IMR-90 (cell line): Measurements from ENCODE around the gene ARMH1. TPM values are rescaled to one million over a fixed set of nuclear protein-coding genes. Genes with fewer than 3 reads are reported as not detected.
A peak's percentile ranks its signal among the peaks of the same experiment; 100 is the strongest.

Experiments used
- ATAC-seq: fragments of 200-7000 bp; cut with Tn5 transposase; 2 replicates; pipeline ENCODE4 v1.9.1; 2020; ENCODE audit warnings: low read depth, mild to moderate bottlenecking, moderate library complexity
- BruUV-seq: library from RNA; stranded (reverse); fragments of 400-500 nt; replicated peaks from 2 replicates; lab custom pipeline; 2021; lab: Mats Ljungman, UMichigan
- CTCF ChIA-PET: fragments of 300-600 bp; formaldehyde crosslinking; extraction: SDS; loops from one replicate; lab custom pipeline; 2021; ENCODE audit warnings: antibody characterized with exemption; lab: Yijun Ruan, JAX
- POLR2A ChIA-PET: fragments of 300-600 bp; sonication (Branson Sonifier 250); formaldehyde crosslinking; loops from one replicate; lab custom pipeline; 2022; ENCODE audit warnings: antibody characterized with exemption; ENCODE audit not compliant: unreplicated experiment; lab: Charles Lee
- DNase-seq: peaks from one replicate; pipeline ENCODE4 v3.0.0; 2013
- H2AFZ ChIP-seq: replicated peaks from 2 replicates; pipeline ENCODE3; 2013; ENCODE audit warnings: low read length, mild to moderate bottlenecking; ENCODE audit not compliant: poor library complexity
- H2AK5ac ChIP-seq: 2 replicates; pipeline ENCODE4 v1.6.1; 2013; ENCODE audit warnings: low read depth, low read length, inconsistent platforms
- H2AK9ac ChIP-seq: replicated peaks from 2 replicates; pipeline ENCODE3; 2013; ENCODE audit warnings: mild to moderate bottlenecking, low read depth, low read length, moderate library complexity; ENCODE audit not compliant: poor library complexity
- H2BK120ac ChIP-seq: 2 replicates; pipeline ENCODE4 v1.6.1; 2013; ENCODE audit warnings: low read depth, low read length, inconsistent platforms
- H2BK15ac ChIP-seq: 3 replicates; pipeline ENCODE4 v1.6.1; 2013; ENCODE audit warnings: low read depth, low read length, inconsistent platforms
- H2BK20ac ChIP-seq: 2 replicates; pipeline ENCODE4 v1.6.1; 2013; ENCODE audit warnings: low read depth, mild to moderate bottlenecking, inconsistent platforms, low read length, moderate library complexity
- H2BK5ac ChIP-seq: 2 replicates; pipeline ENCODE4 v1.6.1; 2013; ENCODE audit warnings: mild to moderate bottlenecking, low read depth, low read length, inconsistent platforms; ENCODE audit not compliant: poor library complexity, severe bottlenecking
- H3K14ac ChIP-seq: replicated peaks from 2 replicates; pipeline ENCODE4 v1.6.1; 2013; ENCODE audit warnings: low read depth, low read length, inconsistent platforms
- H3K18ac ChIP-seq: 2 replicates; pipeline ENCODE4 v1.6.1; 2013; ENCODE audit warnings: low read depth, low read length, control low read depth
- H3K23ac ChIP-seq: 2 replicates; pipeline ENCODE4 v1.6.1; 2013; ENCODE audit warnings: low read depth, low read length, inconsistent platforms
- H3K27ac ChIP-seq: 2 replicates; pipeline ENCODE4 v1.5.1; 2013; ENCODE audit warnings: mild to moderate bottlenecking, control low read depth, low read length; ENCODE audit not compliant: insufficient read depth
- H3K27me3 ChIP-seq: 2 replicates; pipeline ENCODE4 v1.6.1; 2013; ENCODE audit warnings: low read length; ENCODE audit not compliant: control insufficient read depth, insufficient read depth
- H3K36me3 ChIP-seq: 2 replicates; pipeline ENCODE4 v1.6.1; 2013; ENCODE audit warnings: low read length, mixed read lengths; ENCODE audit not compliant: control insufficient read depth, insufficient read depth
- H3K4ac ChIP-seq: 2 replicates; pipeline ENCODE4 v1.6.1; 2013; ENCODE audit warnings: low read depth, low read length, inconsistent platforms
- H3K4me1 ChIP-seq: 2 replicates; pipeline ENCODE4 v1.6.1; 2013; ENCODE audit warnings: low read length, mixed read lengths; ENCODE audit not compliant: control insufficient read depth, insufficient read depth
- H3K4me2 ChIP-seq: 2 replicates; pipeline ENCODE4 v1.6.1; 2013; ENCODE audit warnings: low read depth, mild to moderate bottlenecking, control low read depth, low read length, moderate library complexity
- H3K4me3 ChIP-seq: 2 replicates; pipeline ENCODE4 v1.5.1; 2013; ENCODE audit warnings: low read depth, mild to moderate bottlenecking, control low read depth, low read length, moderate library complexity; ENCODE audit not compliant: insufficient read depth
- H3K56ac ChIP-seq: 2 replicates; pipeline ENCODE4 v1.6.1; 2013; ENCODE audit warnings: low read length, inconsistent platforms; ENCODE audit not compliant: insufficient read depth; ENCODE audit errors: extremely low read depth
- H3K79me1 ChIP-seq, 2 experiments: 2 replicates each; pipeline ENCODE4 v1.6.1; 2013; ENCODE audit warnings: low read length in 2 of 2, inconsistent platforms in 1 of 2, low read depth in 1 of 2
- H3K9ac ChIP-seq: 2 replicates; pipeline ENCODE4 v1.6.1; 2013; ENCODE audit warnings: low read depth, low read length, control low read depth
- H3K9me1 ChIP-seq: 2 replicates; pipeline ENCODE4 v1.6.1; 2013; ENCODE audit warnings: low read length, inconsistent platforms; ENCODE audit not compliant: insufficient read depth
- H3K9me3 ChIP-seq: 2 replicates; pipeline ENCODE4 v1.6.1; 2013; ENCODE audit warnings: low read length; ENCODE audit not compliant: control insufficient read depth, insufficient read depth
- H4K20me1 ChIP-seq: 2 replicates; pipeline ENCODE4 v1.6.1; 2013; ENCODE audit warnings: low read length, inconsistent platforms; ENCODE audit not compliant: insufficient read depth
- H4K5ac ChIP-seq: 2 replicates; pipeline ENCODE4 v1.6.1; 2013; ENCODE audit warnings: mild to moderate bottlenecking, low read depth, low read length, control low read depth
- H4K8ac ChIP-seq, 2 experiments: 2 replicates each; pipeline ENCODE4 v1.6.1; 2013; ENCODE audit warnings: low read depth in 2 of 2, low read length in 2 of 2, control low read depth in 1 of 2, inconsistent platforms in 1 of 2
- H4K91ac ChIP-seq: 2 replicates; pipeline ENCODE4 v1.6.1; 2013; ENCODE audit warnings: low read depth, low read length, inconsistent platforms; ENCODE audit not compliant: insufficient read depth
- BHLHE40 ChIP-seq: fragments of 150-350 bp; IDR thresholded peaks from 2 replicates; pipeline ENCODE4 v1.6.1; 2016; ENCODE audit warnings: mild to moderate bottlenecking, low read depth, low read length
- CEBPB ChIP-seq: IDR thresholded peaks from 2 replicates; pipeline ENCODE4 v1.6.1; 2012; ENCODE audit warnings: low read depth, low read length, improper control_type of control experiment
- FOS ChIP-seq: fragments of 150-350 bp; IDR thresholded peaks from 2 replicates; pipeline ENCODE4 v1.6.1; 2016; ENCODE audit warnings: low read depth, low read length
- MAZ ChIP-seq: IDR thresholded peaks from 2 replicates; pipeline ENCODE4 v1.6.1; 2012; ENCODE audit warnings: low read depth, mild to moderate bottlenecking, low read length, improper control_type of control experiment, moderate library complexity, borderline replicate concordance
- MXI1 ChIP-seq: IDR thresholded peaks from 2 replicates; pipeline ENCODE4 v1.6.1; 2012; ENCODE audit warnings: low read depth, mild to moderate bottlenecking, low read length, moderate library complexity, borderline replicate concordance
- NFE2L2 ChIP-seq: fragments of 150-350 bp; IDR thresholded peaks from 2 replicates; pipeline ENCODE4 v1.6.1; 2016; ENCODE audit warnings: low read depth, mild to moderate bottlenecking, low read length
- POLR2A ChIP-seq: IDR thresholded peaks from 2 replicates; pipeline ENCODE4 v1.6.1; 2012; ENCODE audit warnings: mild to moderate bottlenecking, low read depth, low read length
- RAD21 ChIP-seq: IDR thresholded peaks from 2 replicates; pipeline ENCODE4 v1.6.1; 2012; ENCODE audit warnings: low read length, improper control_type of control experiment
- RCOR1 ChIP-seq: IDR thresholded peaks from 2 replicates; pipeline ENCODE4 v1.6.1; 2012; ENCODE audit warnings: mild to moderate bottlenecking, low read length, improper control_type of control experiment; ENCODE audit not compliant: insufficient replicate concordance
- RFX5 ChIP-seq: IDR thresholded peaks from 2 replicates; pipeline ENCODE4 v1.8.0; 2012; ENCODE audit warnings: low read depth, mild to moderate bottlenecking, low read length, moderate library complexity
- SMC3 ChIP-seq: fragments of 150-350 bp; IDR thresholded peaks from 2 replicates; pipeline ENCODE4 v1.6.1; 2016; ENCODE audit warnings: low read depth, mild to moderate bottlenecking, antibody characterized with exemption, low read length, moderate library complexity
- WGBS, 2 experiments: methylation state at CpG; one replicate each; pipeline versions ENCODE4 v1.1.5 to v1.1.7; 2013; ENCODE audit warnings: missing lambda C conversion rate in 2 of 2; ENCODE audit not compliant: insufficient read length in 1 of 2; ENCODE audit errors: extremely low coverage in 2 of 2; 5-methylcytosine and 5-hydroxymethylcytosine counted together
- dilution Hi-C: fragments of 300-500 bp; cut with HindIII; formaldehyde crosslinking; loops from one replicate; pipeline ENCODE4 v1.14.3; 2018; ENCODE audit warnings: low sequenced_read_pairs; ENCODE audit not compliant: unreplicated experiment
- in situ Hi-C: fragments of 300-500 bp; cut with MboI; formaldehyde crosslinking; loops from 3 replicates; pipeline ENCODE4 v1.14.3; 2019; ENCODE audit warnings: low sequenced_read_pairs, inconsistent platforms, mixed read lengths
- intact Hi-C: fragments of 100-400 bp; cut with micrococcal nuclease; formaldehyde crosslinking; loops from 2 replicates; pipeline ENCODE4 v1.10.0; 2022
- polyA plus RNA-seq, 3 experiments: library from polyadenylated mRNA; depleted of rRNA; stranded (reverse); fragments of >200 nt; gene quantifications; 2 replicates each; pipeline ENCODE4 v1.2.3, GENCODE V29; 2012; ENCODE audit warnings: low replicate concordance in 1 of 3
- total RNA-seq: library from RNA; depleted of rRNA; stranded (reverse); fragments of >200 nt; gene quantifications from 2 replicates; pipeline ENCODE4 v1.2.3, GENCODE V29; 2012
- TF ChIP-seq, protein P1 (sequence below): fragments of 150-350 bp; IDR thresholded peaks from 2 replicates; pipeline ENCODE4 v1.6.1; 2017; ENCODE audit warnings: mild to moderate bottlenecking, antibody characterized with exemption, low read length, low read depth
- TF ChIP-seq, protein P2 (sequence below): fragments of 150-350 bp; IDR thresholded peaks from 2 replicates; pipeline ENCODE4 v1.6.1; 2016; ENCODE audit warnings: low read depth, mild to moderate bottlenecking, low read length, moderate library complexity, borderline replicate concordance
- TF ChIP-seq, protein P3 (sequence below): conservative IDR thresholded peaks from 2 replicates; pipeline ENCODE4 v1.5.1; 2012; ENCODE audit warnings: mild to moderate bottlenecking, low read depth, low read length, improper control_type of control experiment

Gene ARMH1
- total and polyA plus RNA-seq, 2 of the 4 experiments (the other 2 are of a cell fraction), result 0.36 to 0.72 TPM

DNA sequence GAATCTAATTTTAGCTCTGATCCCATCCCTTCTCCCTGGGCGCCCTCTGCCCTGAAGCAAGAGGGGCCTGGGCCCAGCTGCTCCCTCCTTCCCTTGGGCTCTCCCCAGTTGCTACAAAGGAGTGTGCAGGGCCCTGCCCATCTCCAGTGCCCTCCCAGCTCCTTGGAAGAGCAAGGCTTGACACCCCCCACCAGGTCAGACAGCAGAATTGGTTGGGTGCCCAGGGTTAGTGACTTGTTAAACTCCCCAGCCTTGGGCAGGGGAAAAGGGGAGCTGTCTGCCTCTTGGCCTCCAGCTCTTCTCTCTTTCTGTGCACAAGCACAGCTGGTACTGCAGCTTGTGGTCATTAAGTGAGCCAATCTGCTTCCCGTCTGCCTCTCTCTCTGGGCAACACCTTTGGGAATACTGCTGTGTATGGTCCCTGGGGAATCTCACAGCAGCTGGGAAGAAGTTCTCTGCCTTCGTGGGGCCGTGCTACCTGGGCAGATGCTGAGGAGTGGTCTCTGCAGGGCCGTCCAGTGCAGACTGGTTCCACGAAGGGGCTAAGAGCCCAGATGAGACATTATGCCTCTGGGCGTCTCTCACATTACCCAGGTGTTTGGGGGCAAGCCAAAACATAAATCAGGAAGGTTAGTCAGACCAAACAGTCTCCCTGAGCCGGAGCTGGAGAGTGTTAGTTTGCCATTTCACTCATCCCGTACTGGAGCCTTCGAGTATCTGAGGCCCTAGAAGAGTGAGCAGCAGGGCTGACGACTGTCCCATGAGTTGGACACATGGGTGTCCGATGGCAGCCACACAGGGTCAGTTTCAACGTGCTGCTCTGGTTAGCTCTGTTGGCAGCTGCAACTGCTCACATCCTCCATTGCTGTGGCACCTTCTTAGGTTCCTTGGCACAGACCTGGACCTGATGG lies 37.6 kb upstream of the ARMH1 start:
- Histone ChIP-seq H3K36me3 (peaks cover 71% of the 10 kb centered on the region), H4K20me1 (peaks cover 8% of the 10 kb centered on the region), H3K9me1 (peaks cover 15% of the 10 kb centered on the region), H3K4me2 (no peak overlapping the region), H2BK5ac (no peak overlapping the region), H3K27me3 (no peaks in the 10 kb centered on the region), H2BK120ac (no peak overlapping the region), H2AFZ (no peak overlapping the region), H3K4ac (no peak overlapping the region), H3K9me3 (no peaks in the 10 kb centered on the region), H3K18ac (no peak overlapping the region), H4K8ac (no peak overlapping the region), H3K4me1 (peaks cover 5% of the 10 kb centered on the region), H3K56ac (no peak overlapping the region), H2BK20ac (no peak overlapping the region), H3K23ac (no peak overlapping the region; the same call in 1 of the 2 replicates), H3K79me1 (peaks cover 38 to 55% of the 10 kb centered on the region in 2 experiments), H4K5ac (no peak overlapping the region), H3K9ac (no peak overlapping the region), H3K27ac (no peak overlapping the region), H2AK9ac (no peak overlapping the region), H3K14ac (no peak overlapping the region), H3K4me3 (no peak overlapping the region), H2BK15ac (no peak overlapping the region), H2AK5ac (no peak overlapping the region), H4K91ac (no peak overlapping the region)
- BruUV-seq, result no TSS peak
- ATAC-seq (no peak), DNase-seq (peak; percentile 25)
- TF ChIP-seq, protein P1, sequence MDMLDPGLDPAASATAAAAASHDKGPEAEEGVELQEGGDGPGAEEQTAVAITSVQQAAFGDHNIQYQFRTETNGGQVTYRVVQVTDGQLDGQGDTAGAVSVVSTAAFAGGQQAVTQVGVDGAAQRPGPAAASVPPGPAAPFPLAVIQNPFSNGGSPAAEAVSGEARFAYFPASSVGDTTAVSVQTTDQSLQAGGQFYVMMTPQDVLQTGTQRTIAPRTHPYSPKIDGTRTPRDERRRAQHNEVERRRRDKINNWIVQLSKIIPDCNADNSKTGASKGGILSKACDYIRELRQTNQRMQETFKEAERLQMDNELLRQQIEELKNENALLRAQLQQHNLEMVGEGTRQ, result no peak
- TF ChIP-seq CEBPB (no peak), SMC3 (no peak), MXI1 (no peak), RCOR1 (no peak), BHLHE40 (no peak), MAZ (no peak), RFX5 (no peak), NFE2L2 (no peak), FOS (no peak), POLR2A (no peak), RAD21 (no peak)
- TF ChIP-seq, protein P2, sequence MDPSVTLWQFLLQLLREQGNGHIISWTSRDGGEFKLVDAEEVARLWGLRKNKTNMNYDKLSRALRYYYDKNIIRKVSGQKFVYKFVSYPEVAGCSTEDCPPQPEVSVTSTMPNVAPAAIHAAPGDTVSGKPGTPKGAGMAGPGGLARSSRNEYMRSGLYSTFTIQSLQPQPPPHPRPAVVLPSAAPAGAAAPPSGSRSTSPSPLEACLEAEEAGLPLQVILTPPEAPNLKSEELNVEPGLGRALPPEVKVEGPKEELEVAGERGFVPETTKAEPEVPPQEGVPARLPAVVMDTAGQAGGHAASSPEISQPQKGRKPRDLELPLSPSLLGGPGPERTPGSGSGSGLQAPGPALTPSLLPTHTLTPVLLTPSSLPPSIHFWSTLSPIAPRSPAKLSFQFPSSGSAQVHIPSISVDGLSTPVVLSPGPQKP, result no peak
- TF ChIP-seq, protein P3, sequence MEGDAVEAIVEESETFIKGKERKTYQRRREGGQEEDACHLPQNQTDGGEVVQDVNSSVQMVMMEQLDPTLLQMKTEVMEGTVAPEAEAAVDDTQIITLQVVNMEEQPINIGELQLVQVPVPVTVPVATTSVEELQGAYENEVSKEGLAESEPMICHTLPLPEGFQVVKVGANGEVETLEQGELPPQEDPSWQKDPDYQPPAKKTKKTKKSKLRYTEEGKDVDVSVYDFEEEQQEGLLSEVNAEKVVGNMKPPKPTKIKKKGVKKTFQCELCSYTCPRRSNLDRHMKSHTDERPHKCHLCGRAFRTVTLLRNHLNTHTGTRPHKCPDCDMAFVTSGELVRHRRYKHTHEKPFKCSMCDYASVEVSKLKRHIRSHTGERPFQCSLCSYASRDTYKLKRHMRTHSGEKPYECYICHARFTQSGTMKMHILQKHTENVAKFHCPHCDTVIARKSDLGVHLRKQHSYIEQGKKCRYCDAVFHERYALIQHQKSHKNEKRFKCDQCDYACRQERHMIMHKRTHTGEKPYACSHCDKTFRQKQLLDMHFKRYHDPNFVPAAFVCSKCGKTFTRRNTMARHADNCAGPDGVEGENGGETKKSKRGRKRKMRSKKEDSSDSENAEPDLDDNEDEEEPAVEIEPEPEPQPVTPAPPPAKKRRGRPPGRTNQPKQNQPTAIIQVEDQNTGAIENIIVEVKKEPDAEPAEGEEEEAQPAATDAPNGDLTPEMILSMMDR, result no peak
- CTCF ChIA-PET, result no interaction called here
- 65% methylated on average over 9 of the region's 13 CpGs; no CpG with 5 or more reads in 1 of the 2 experiments for WGBS, 2 experiments
- intact Hi-C loops (no loop called here), dilution Hi-C loops (no loop called here), in situ Hi-C loops (no loop called here)
- POLR2A ChIA-PET, result no interaction called here
